ENCODE data around the gene PSMD9.

Gene PSMD9

GRCh38 chr12:121957861-121958515 lies 69.4 kb downstream of the PSMD9 start:
- no peak for DNase-seq (ENCODE audit: low read depth)
- no peak overlapping the region for H3K4me3 ChIP-seq (ENCODE audit: low read length)
- TF ChIP-seq CTCF (conservative IDR thresholded peaks at IDR 0.05; ENCODE audit: low read depth, low read length): no peak

- TF ChIP-seq CTCF (conservative IDR thresholded peaks at IDR 0.05; ENCODE audit: low read depth, low read length): no peak
- DNase-seq (ENCODE audit: low read depth): peak; percentile 23
Observed at GRCh38 chr12:121958541-121959240, 70.1 kb downstream of the PSMD9 start.

GRCh38 chr12:121960541-121960940 lies 72.0 kb downstream of the PSMD9 start:
- no peak for TF ChIP-seq CTCF (conservative IDR thresholded peaks at IDR 0.05; ENCODE audit: low read depth, low read length)
- DNase-seq (ENCODE audit: low read depth): no peak
- H3K4me3 ChIP-seq (ENCODE audit: low read length): no peak overlapping the region

More at GRCh38 chr12:121958541-121959240, 70.1 kb downstream of the PSMD9 start:
- no peak overlapping the region for H3K4me3 ChIP-seq (ENCODE audit: low read length)

GRCh38 chr12:121961195-121961879 lies 72.7 kb downstream of the PSMD9 start:
- H3K4me3 ChIP-seq (ENCODE audit: low read length): no peak overlapping the region
- TF ChIP-seq CTCF (conservative IDR thresholded peaks at IDR 0.05; ENCODE audit: low read depth, low read length): no peak
- no peak for DNase-seq (ENCODE audit: low read depth)

GRCh38 chr12:121963341-121964018 lies 74.9 kb downstream of the PSMD9 start:
- no peak for DNase-seq (ENCODE audit: low read depth)
- H3K4me3 ChIP-seq (ENCODE audit: low read length): no peak overlapping the region
- no peak for TF ChIP-seq CTCF (conservative IDR thresholded peaks at IDR 0.05; ENCODE audit: low read depth, low read length)

- no peak for TF ChIP-seq CTCF (conservative IDR thresholded peaks at IDR 0.05; ENCODE audit: low read depth, low read length)
- no peak overlapping the region for H3K4me3 ChIP-seq (ENCODE audit: low read length)
- DNase-seq (ENCODE audit: low read depth): no peak
Observed at GRCh38 chr12:121964813-121965643, 76.4 kb downstream of the PSMD9 start.

Data from retinal pigment epithelial cell (primary cell).